Left cardiac atrium (tissue), 4 donors: ENCODE measurements around the gene CDC14A. TPM values are rescaled to one million over a fixed set of nuclear protein-coding genes. Genes with fewer than 3 reads are reported as not detected.
"Not testable (repeated sequence)": the region's sequence is repeated elsewhere in the genome, so short reads cannot be mapped to it uniquely, and the experiment has no call there.

Experiments used
- ATAC-seq, 2 donors: fragments of 200-7000 bp; cut with Tn5 transposase; one replicate each; pipeline ENCODE4 v1.9.1; 2020; ENCODE audit warnings: mild to moderate bottlenecking in 2 of 2, moderate library complexity in 2 of 2
- DNase-seq: peaks from one replicate; pipeline ENCODE4 v3.0.0-alpha.2; 2020
- intact Hi-C, 2 donors: fragments of 100-400 bp; cut with DNase I; formaldehyde crosslinking; loops; one replicate each; pipeline versions ENCODE4 v1.14.1 to v1.15.1; 2022 to 2023
- total RNA-seq, 2 donors: library from RNA; stranded (reverse); fragmentation: NEBNext Ultra II Directional; extraction: Animal tissue kit (Norgen Biotek cat#: 25700); gene quantifications; one replicate each; pipeline ENCODE4 v1.2.1, GENCODE V29; 2021
- donor health status: DM: no; HTN: yes; CAD: no.
- donor health status: DM: no; HTN: yes; CAD: no; lungs with severe emphysema.
- donor health status: DM: yes; HTN: yes; CAD: no.
- donor health status: Dilated cardiomyopathy.

Gene CDC14A
- total RNA-seq, 2 donors from 2014 or later: 4.5 to 4.7 TPM

GRCh38 chr1:100390531-100390930 is 38.2 kb downstream of the CDC14A start:
- no peak for DNase-seq
- ATAC-seq: no peak
- intact Hi-C loops: no loop called here

- intact Hi-C loops: no loop called here
- DNase-seq (no peak), ATAC-seq (no peak)
Observed at GRCh38 chr1:100391675-100392074, 39.4 kb downstream of the CDC14A start.

- no peak for DNase-seq
- no peak for ATAC-seq
- intact Hi-C loops: no loop called here
Observed at GRCh38 chr1:100392756-100393155, 40.5 kb downstream of the CDC14A start.

- DNase-seq (no peak), ATAC-seq (no peak)
- intact Hi-C loops: no loop called here
Observed at GRCh38 chr1:100394285-100394684, 42.0 kb downstream of the CDC14A start.

GRCh38 chr1:100395913-100396312 is 43.6 kb downstream of the CDC14A start:
- no peak for ATAC-seq
- no peak for DNase-seq
- intact Hi-C loops: no loop called here

GRCh38 chr1:100396651-100397050 is 44.3 kb downstream of the CDC14A start:
- intact Hi-C loops: no loop called here
- no peak for ATAC-seq
- no peak for DNase-seq

GRCh38 chr1:100397681-100398080 is 45.4 kb downstream of the CDC14A start:
- ATAC-seq (no peak), DNase-seq (no peak)
- intact Hi-C loops: no loop called here

GRCh38 chr1:100398648-100399047 is 46.3 kb downstream of the CDC14A start:
- intact Hi-C loops: no loop called here
- ATAC-seq (no peak), DNase-seq (no peak)

GRCh38 chr1:100400404-100400803 is 48.1 kb downstream of the CDC14A start:
- peak; percentile 79 to 82 for ATAC-seq
- peak; percentile 44 for DNase-seq
- intact Hi-C loops: no loop called here

GRCh38 chr1:100404821-100405220 is 52.5 kb downstream of the CDC14A start:
- no peak for ATAC-seq
- intact Hi-C loops: no loop called here
- DNase-seq: no peak

- intact Hi-C loops, DNase-seq, ATAC-seq: not testable (repeated sequence)
Observed at GRCh38 chr1:100405902-100406301, 53.6 kb downstream of the CDC14A start.

GRCh38 chr1:100407390-100407789 is 55.1 kb downstream of the CDC14A start:
- DNase-seq, intact Hi-C loops, ATAC-seq: not testable (repeated sequence)

GRCh38 chr1:100411019-100411418 is 58.7 kb downstream of the CDC14A start:
- intact Hi-C loops: no loop called here
- DNase-seq (no peak), ATAC-seq (no peak)

GRCh38 chr1:100411574-100411973 is 59.3 kb downstream of the CDC14A start:
- DNase-seq (no peak), ATAC-seq (no peak)
- intact Hi-C loops: no loop called here

GRCh38 chr1:100413035-100413434 is 60.7 kb downstream of the CDC14A start:
- intact Hi-C loops: no loop called here
- no peak for DNase-seq
- no peak for ATAC-seq

GRCh38 chr1:100414693-100415497 is 62.6 kb downstream of the CDC14A start:
- DNase-seq (no peak), ATAC-seq (no peak)
- intact Hi-C loops: no loop called here

- intact Hi-C loops: no loop called here
Observed at GRCh38 chr1:100415498-100415778, 63.1 kb downstream of the CDC14A start.

GRCh38 chr1:100419072-100419471 is 66.8 kb downstream of the CDC14A start:
- DNase-seq: no peak
- intact Hi-C loops: no loop called here
- ATAC-seq: no peak

More at GRCh38 chr1:100415498-100415778, 63.1 kb downstream of the CDC14A start:
- no peak for ATAC-seq
- no peak for DNase-seq

- ATAC-seq (no peak), DNase-seq (no peak)
- intact Hi-C loops: no loop called here
Observed at GRCh38 chr1:100422065-100422464, 69.8 kb downstream of the CDC14A start.

GRCh38 chr1:100423832-100424337 is 71.6 kb downstream of the CDC14A start:
- intact Hi-C loops: no loop called here
- no peak for ATAC-seq
- DNase-seq: no peak

- no peak for DNase-seq
- ATAC-seq: no peak
- intact Hi-C loops: no loop called here
Observed at GRCh38 chr1:100428160-100428559, 75.9 kb downstream of the CDC14A start.
